Erythroblast (primary cell): ENCODE results near the gene SPAG16.

Experiments
- GATA1 ChIP-seq: IDR thresholded peaks from 2 replicates; pipeline ENCODE4 v1.6.1; 2011; ENCODE audit warnings: low read depth, mild to moderate bottlenecking, control low read depth, low read length, moderate library complexity
- POLR2A ChIP-seq: IDR thresholded peaks from 2 replicates; pipeline ENCODE4 v1.6.1; 2011; ENCODE audit warnings: mild to moderate bottlenecking, low read length

DNA sequence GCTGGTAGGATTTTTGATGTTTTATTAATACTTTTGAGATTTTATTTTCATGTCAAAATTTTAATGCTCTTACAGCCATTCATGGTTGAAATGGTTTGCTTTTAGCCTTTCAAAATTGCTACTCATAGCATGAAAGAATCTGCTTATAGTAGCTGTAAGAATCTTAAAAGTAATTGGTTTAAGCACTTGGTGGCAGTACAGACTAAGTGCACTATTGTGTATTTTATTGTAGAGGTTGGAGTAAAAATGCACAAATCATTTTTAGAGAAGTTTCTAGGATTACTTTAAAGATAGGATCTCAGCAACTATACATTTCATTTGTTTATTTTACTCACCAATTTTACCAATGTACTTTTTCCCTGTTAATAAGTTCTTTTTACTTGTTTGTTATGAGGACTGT lies 205.8 kb downstream of the SPAG16 start:
- TF ChIP-seq POLR2A (no peak), GATA1 (no peak)
